HEK293 (cell line): ENCODE measurements around the gene CASD1.

Source experiments
- CTCF ChIA-PET: fragments of 350-600 bp; formaldehyde crosslinking; extraction: SDS; loops from one replicate; lab custom pipeline; 2021; ENCODE audit warnings: antibody characterized with exemption; lab: Yijun Ruan, JAX
- POLR2A ChIA-PET: fragments of 300-600 bp; formaldehyde crosslinking; extraction: SDS; loops from one replicate; lab custom pipeline; 2020; ENCODE audit warnings: antibody characterized with exemption, inconsistent platforms; lab: Yijun Ruan, JAX
- H3K27ac ChIP-seq: fragments of 200-500 bp; sonication (Bioruptor generic); 2 replicates; pipeline ENCODE4 v1.5.1; 2014; ENCODE audit warnings: low read depth, low read length, control low read depth, inconsistent platforms; ENCODE audit errors: extremely low read depth
- H3K36me3 ChIP-seq, 2 experiments: fragments of 200-500 bp in 1 of 2; sonication (Bioruptor generic) in 1 of 2; 1 replicate in 1 of 2; 2 replicates in 1 of 2; pipeline ENCODE4 v1.5.1; 2014 to 2017; ENCODE audit warnings: inconsistent platforms in 2 of 2, low read length in 2 of 2; ENCODE audit not compliant: control insufficient read depth in 2 of 2, insufficient read depth in 1 of 2
- H3K4me1 ChIP-seq: fragments of 200-500 bp; sonication (Bioruptor generic); 2 replicates; pipeline ENCODE4 v1.5.1; 2014; ENCODE audit warnings: mild to moderate bottlenecking, low read length, inconsistent platforms; ENCODE audit not compliant: control insufficient read depth, insufficient read depth
- H3K4me3 ChIP-seq: 2 replicates; pipeline ENCODE4 v1.5.1; 2011; ENCODE audit warnings: low read depth, mild to moderate bottlenecking, control low read depth, low read length, moderate library complexity
- H3K9me3 ChIP-seq: fragments of 200-500 bp; sonication (Bioruptor generic); 2 replicates; pipeline ENCODE4 v1.5.1; 2014; ENCODE audit warnings: low read depth, low read length, inconsistent platforms; ENCODE audit not compliant: control insufficient read depth, insufficient read depth
- BCL11B ChIP-seq: fragments of 450-650 bp; formaldehyde crosslinking; IDR thresholded peaks from 2 replicates; pipeline ENCODE4 v1.5.1; 2016; ENCODE audit warnings: low read depth, missing biosample characterization, missing genetic modification characterization
- FEZF1 ChIP-seq: fragments of 450-650 bp; formaldehyde crosslinking; IDR thresholded peaks from 2 replicates; pipeline ENCODE4 v1.5.1; 2016; ENCODE audit warnings: missing biosample characterization, missing genetic modification characterization
- GLIS2 ChIP-seq: fragments of 450-650 bp; formaldehyde crosslinking; IDR thresholded peaks from 2 replicates; pipeline ENCODE4 v1.5.1; 2016; ENCODE audit warnings: missing biosample characterization, missing genetic modification characterization
- HOXD13 ChIP-seq: sonication (generic); formaldehyde crosslinking; IDR thresholded peaks from 2 replicates; pipeline ENCODE4 v1.8.0; 2022; ENCODE audit warnings: missing genetic modification reagents, borderline replicate concordance
- MZF1 ChIP-seq: fragments of 450-650 bp; formaldehyde crosslinking; IDR thresholded peaks from 2 replicates; pipeline ENCODE4 v1.5.1; 2017; ENCODE audit warnings: missing biosample characterization, missing genetic modification characterization, borderline replicate concordance
- ZBTB8A ChIP-seq: fragments of 450-650 bp; formaldehyde crosslinking; IDR thresholded peaks from 2 replicates; pipeline ENCODE4 v1.5.1; 2016; ENCODE audit warnings: missing biosample characterization, missing genetic modification characterization
- ZFP37 ChIP-seq: fragments of 450-650 bp; formaldehyde crosslinking; IDR thresholded peaks from 2 replicates; pipeline ENCODE4 v1.5.1; 2016; ENCODE audit warnings: missing biosample characterization, missing genetic modification characterization
- ZFP69B ChIP-seq: fragments of 450-650 bp; formaldehyde crosslinking; IDR thresholded peaks from 2 replicates; pipeline ENCODE4 v1.5.1; 2016; ENCODE audit warnings: missing biosample characterization, missing genetic modification characterization
- ZNF155 ChIP-seq: fragments of 450-650 bp; formaldehyde crosslinking; IDR thresholded peaks from 2 replicates; pipeline ENCODE4 v1.5.1; 2016; ENCODE audit warnings: missing biosample characterization, missing genetic modification characterization
- ZNF23 ChIP-seq: fragments of 450-650 bp; formaldehyde crosslinking; IDR thresholded peaks from 2 replicates; pipeline ENCODE4 v1.5.1; 2016; ENCODE audit warnings: missing biosample characterization, missing genetic modification characterization, borderline replicate concordance
- ZNF335 ChIP-seq: fragments of 450-650 bp; formaldehyde crosslinking; conservative IDR thresholded peaks from 2 replicates; pipeline ENCODE4 v1.5.1; 2016; ENCODE audit warnings: missing biosample characterization, missing genetic modification characterization
- ZNF423 ChIP-seq: fragments of 450-650 bp; formaldehyde crosslinking; IDR thresholded peaks from 2 replicates; pipeline ENCODE4 v1.5.1; 2016; ENCODE audit warnings: missing biosample characterization, missing genetic modification characterization
- ZNF521 ChIP-seq: fragments of 450-650 bp; formaldehyde crosslinking; IDR thresholded peaks from 2 replicates; pipeline ENCODE4 v1.5.1; 2017; ENCODE audit warnings: missing biosample characterization, mild to moderate bottlenecking, missing genetic modification characterization
- TF ChIP-seq, protein P1 (sequence below): fragments of 450-650 bp; formaldehyde crosslinking; IDR thresholded peaks from 2 replicates; pipeline ENCODE4 v1.5.1; 2016; ENCODE audit warnings: missing biosample characterization, missing genetic modification characterization
- TF ChIP-seq, protein P2 (sequence below): fragments of 450-650 bp; formaldehyde crosslinking; IDR thresholded peaks from 2 replicates; pipeline ENCODE4 v1.5.1; 2017; ENCODE audit warnings: missing biosample characterization, missing genetic modification characterization
- TF ChIP-seq, protein P3 (sequence below): fragments of 450-650 bp; formaldehyde crosslinking; IDR thresholded peaks from 2 replicates; pipeline ENCODE4 v1.5.1; 2016; ENCODE audit warnings: missing biosample characterization, missing genetic modification characterization
- TF ChIP-seq, protein P4 (sequence below): fragments of 450-650 bp; formaldehyde crosslinking; optimal IDR thresholded peaks from 2 replicates; pipeline ENCODE3; 2016; ENCODE audit warnings: missing biosample characterization, mild to moderate bottlenecking, missing genetic modification characterization
- TF ChIP-seq, protein P5 (sequence below): fragments of 450-650 bp; IDR thresholded peaks from 2 replicates; pipeline ENCODE4 v1.5.1; 2018; ENCODE audit warnings: missing biosample characterization, mild to moderate bottlenecking, missing genetic modification characterization
- TF ChIP-seq, protein P6 (sequence below): fragments of 450-650 bp; formaldehyde crosslinking; IDR thresholded peaks from 2 replicates; pipeline ENCODE4 v1.5.1; 2016; ENCODE audit warnings: missing biosample characterization, missing genetic modification characterization
- TF ChIP-seq, protein P7 (sequence below): fragments of 450-650 bp; formaldehyde crosslinking; IDR thresholded peaks from 2 replicates; pipeline ENCODE4 v1.5.1; 2016; ENCODE audit warnings: missing biosample characterization, missing genetic modification characterization, borderline replicate concordance
- TF ChIP-seq, protein P8 (sequence below): fragments of 450-650 bp; formaldehyde crosslinking; IDR thresholded peaks from 2 replicates; pipeline ENCODE4 v1.5.1; 2016; ENCODE audit warnings: missing biosample characterization, missing genetic modification characterization

The CASD1 gene

DNA sequence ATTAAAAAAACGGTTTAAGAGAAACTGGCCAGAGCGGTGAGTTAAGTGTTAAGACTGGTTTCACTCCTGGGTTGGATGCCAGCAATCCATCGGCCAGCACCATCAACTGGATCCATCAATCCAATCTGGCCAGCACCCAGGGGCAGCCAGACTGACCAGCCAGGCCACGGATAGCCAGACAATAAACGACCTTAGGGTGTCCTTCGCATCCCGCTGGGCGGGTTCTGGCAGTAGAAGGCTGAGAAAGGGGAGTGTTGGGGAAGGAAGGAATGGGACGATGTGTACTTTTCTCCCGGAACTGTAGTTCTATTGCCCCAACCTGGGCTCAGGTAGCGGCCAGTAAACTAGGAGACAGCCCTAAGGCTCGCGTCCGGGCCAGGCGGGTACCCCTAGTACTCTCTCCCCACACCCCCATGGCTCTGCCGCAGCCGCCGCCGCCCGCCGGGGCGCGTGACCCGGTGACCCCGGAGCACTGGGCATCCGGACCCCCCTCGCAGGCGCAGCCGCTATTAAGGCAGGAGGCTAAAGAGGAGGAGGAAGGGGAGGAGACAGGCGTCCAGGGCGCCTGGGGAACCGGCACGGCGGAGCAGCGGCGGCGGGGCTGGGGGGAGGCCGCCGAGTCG, at the start of gene CASD1:
TSS of gene CASD1 (plus strand) at position 546 of the 623 bp plus-strand sequence. CDS start 276 bp downstream, outside the sequence.
- ChIA-PET CTCF (interaction anchor here (0.5 kb wide), 1 partner anchor 139 kb away, joined by 3 read pairs; no protein-coding TSS in a partner anchor), POLR2A (no interaction called here)
- Histone ChIP-seq H3K27ac (peak within 1 kb of the TSS; percentile 97), H3K4me1 (peaks cover 20% of the 10 kb centered on the region), H3K4me3 (peak within 1 kb of the TSS; percentile 81), H3K9me3 (no peaks in the 10 kb centered on the region), H3K36me3 (no peaks in the 10 kb centered on the region)
- TF ChIP-seq ZFP37 (tag by site-specific recombination) (no peak), ZNF335 (tag by site-specific recombination) (peak; percentile 22; the same call in 1 of the 2 replicates), MZF1 (tag by site-specific recombination) (0 out of 2 replicates have a peak, but pooled peaks have one; percentile 30), BCL11B (tag by site-specific recombination) (0 out of 2 replicates have a peak, but pooled peaks have one; percentile 32), ZNF23 (tag by site-specific recombination) (no peak), GLIS2 (tag by site-specific recombination) (no peak), HOXD13 (CRISPR knock-in tag) (no peak), ZFP69B (no peak), ZNF423 (tag by site-specific recombination) (no peak), ZBTB8A (tag by site-specific recombination) (peak; percentile 34), ZNF155 (tag by site-specific recombination) (no peak), FEZF1 (no peak), ZNF521 (no peak)
- TF ChIP-seq, protein P1, sequence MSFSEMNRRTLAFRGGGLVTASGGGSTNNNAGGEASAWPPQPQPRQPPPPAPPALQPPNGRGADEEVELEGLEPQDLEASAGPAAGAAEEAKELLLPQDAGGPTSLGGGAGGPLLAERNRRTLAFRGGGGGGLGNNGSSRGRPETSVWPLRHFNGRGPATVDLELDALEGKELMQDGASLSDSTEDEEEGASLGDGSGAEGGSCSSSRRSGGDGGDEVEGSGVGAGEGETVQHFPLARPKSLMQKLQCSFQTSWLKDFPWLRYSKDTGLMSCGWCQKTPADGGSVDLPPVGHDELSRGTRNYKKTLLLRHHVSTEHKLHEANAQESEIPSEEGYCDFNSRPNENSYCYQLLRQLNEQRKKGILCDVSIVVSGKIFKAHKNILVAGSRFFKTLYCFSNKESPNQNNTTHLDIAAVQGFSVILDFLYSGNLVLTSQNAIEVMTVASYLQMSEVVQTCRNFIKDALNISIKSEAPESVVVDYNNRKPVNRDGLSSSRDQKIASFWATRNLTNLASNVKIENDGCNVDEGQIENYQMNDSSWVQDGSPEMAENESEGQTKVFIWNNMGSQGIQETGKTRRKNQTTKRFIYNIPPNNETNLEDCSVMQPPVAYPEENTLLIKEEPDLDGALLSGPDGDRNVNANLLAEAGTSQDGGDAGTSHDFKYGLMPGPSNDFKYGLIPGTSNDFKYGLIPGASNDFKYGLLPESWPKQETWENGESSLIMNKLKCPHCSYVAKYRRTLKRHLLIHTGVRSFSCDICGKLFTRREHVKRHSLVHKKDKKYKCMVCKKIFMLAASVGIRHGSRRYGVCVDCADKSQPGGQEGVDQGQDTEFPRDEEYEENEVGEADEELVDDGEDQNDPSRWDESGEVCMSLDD (tag by site-specific recombination): 0 out of 2 replicates have a peak, but pooled peaks have one; percentile 17
- TF ChIP-seq, protein P2, sequence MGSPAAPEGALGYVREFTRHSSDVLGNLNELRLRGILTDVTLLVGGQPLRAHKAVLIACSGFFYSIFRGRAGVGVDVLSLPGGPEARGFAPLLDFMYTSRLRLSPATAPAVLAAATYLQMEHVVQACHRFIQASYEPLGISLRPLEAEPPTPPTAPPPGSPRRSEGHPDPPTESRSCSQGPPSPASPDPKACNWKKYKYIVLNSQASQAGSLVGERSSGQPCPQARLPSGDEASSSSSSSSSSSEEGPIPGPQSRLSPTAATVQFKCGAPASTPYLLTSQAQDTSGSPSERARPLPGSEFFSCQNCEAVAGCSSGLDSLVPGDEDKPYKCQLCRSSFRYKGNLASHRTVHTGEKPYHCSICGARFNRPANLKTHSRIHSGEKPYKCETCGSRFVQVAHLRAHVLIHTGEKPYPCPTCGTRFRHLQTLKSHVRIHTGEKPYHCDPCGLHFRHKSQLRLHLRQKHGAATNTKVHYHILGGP (tag by site-specific recombination): no peak
- TF ChIP-seq, protein P3, sequence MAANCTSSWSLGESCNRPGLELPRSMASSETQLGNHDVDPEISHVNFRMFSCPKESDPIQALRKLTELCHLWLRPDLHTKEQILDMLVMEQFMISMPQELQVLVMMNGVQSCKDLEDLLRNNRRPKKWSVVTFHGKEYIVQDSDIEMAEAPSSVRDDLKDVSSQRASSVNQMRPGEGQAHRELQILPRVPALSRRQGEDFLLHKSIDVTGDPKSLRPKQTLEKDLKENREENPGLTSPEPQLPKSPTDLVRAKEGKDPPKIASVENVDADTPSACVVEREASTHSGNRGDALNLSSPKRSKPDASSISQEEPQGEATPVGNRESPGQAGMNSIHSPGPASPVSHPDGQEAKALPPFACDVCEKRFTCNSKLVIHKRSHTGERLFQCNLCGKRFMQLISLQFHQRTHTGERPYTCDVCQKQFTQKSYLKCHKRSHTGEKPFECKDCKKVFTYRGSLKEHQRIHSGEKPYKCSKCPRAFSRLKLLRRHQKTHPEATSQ (tag by site-specific recombination): no peak
- TF ChIP-seq, protein P4, sequence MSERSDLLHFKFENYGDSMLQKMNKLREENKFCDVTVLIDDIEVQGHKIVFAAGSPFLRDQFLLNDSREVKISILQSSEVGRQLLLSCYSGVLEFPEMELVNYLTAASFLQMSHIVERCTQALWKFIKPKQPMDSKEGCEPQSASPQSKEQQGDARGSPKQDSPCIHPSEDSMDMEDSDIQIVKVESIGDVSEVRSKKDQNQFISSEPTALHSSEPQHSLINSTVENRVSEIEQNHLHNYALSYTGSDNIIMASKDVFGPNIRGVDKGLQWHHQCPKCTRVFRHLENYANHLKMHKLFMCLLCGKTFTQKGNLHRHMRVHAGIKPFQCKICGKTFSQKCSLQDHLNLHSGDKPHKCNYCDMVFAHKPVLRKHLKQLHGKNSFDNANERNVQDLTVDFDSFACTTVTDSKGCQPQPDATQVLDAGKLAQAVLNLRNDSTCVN: peak; percentile 55
- TF ChIP-seq, protein P5, sequence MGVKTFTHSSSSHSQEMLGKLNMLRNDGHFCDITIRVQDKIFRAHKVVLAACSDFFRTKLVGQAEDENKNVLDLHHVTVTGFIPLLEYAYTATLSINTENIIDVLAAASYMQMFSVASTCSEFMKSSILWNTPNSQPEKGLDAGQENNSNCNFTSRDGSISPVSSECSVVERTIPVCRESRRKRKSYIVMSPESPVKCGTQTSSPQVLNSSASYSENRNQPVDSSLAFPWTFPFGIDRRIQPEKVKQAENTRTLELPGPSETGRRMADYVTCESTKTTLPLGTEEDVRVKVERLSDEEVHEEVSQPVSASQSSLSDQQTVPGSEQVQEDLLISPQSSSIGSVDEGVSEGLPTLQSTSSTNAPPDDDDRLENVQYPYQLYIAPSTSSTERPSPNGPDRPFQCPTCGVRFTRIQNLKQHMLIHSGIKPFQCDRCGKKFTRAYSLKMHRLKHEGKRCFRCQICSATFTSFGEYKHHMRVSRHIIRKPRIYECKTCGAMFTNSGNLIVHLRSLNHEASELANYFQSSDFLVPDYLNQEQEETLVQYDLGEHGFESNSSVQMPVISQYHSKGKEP (tag by site-specific recombination): no peak
- TF ChIP-seq, protein P6, sequence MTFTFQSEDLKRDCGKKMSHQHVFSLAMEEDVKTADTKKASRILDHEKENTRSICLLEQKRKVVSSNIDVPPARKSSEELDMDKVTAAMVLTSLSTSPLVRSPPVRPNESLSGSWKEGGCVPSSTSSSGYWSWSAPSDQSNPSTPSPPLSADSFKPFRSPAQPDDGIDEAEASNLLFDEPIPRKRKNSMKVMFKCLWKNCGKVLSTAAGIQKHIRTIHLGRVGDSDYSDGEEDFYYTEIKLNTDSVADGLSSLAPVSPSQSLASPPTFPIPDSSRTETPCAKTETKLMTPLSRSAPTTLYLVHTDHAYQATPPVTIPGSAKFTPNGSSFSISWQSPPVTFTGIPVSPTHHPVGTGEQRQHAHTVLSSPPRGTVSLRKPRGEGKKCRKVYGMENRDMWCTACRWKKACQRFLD (tag by site-specific recombination): no peak
- TF ChIP-seq, protein P7, sequence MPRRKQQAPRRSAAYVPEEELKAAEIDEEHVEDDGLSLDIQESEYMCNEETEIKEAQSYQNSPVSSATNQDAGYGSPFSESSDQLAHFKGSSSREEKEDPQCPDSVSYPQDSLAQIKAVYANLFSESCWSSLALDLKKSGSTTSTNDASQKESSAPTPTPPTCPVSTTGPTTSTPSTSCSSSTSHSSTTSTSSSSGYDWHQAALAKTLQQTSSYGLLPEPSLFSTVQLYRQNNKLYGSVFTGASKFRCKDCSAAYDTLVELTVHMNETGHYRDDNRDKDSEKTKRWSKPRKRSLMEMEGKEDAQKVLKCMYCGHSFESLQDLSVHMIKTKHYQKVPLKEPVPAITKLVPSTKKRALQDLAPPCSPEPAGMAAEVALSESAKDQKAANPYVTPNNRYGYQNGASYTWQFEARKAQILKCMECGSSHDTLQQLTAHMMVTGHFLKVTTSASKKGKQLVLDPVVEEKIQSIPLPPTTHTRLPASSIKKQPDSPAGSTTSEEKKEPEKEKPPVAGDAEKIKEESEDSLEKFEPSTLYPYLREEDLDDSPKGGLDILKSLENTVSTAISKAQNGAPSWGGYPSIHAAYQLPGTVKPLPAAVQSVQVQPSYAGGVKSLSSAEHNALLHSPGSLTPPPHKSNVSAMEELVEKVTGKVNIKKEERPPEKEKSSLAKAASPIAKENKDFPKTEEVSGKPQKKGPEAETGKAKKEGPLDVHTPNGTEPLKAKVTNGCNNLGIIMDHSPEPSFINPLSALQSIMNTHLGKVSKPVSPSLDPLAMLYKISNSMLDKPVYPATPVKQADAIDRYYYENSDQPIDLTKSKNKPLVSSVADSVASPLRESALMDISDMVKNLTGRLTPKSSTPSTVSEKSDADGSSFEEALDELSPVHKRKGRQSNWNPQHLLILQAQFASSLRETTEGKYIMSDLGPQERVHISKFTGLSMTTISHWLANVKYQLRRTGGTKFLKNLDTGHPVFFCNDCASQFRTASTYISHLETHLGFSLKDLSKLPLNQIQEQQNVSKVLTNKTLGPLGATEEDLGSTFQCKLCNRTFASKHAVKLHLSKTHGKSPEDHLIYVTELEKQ: no peak
- TF ChIP-seq, protein P8, sequence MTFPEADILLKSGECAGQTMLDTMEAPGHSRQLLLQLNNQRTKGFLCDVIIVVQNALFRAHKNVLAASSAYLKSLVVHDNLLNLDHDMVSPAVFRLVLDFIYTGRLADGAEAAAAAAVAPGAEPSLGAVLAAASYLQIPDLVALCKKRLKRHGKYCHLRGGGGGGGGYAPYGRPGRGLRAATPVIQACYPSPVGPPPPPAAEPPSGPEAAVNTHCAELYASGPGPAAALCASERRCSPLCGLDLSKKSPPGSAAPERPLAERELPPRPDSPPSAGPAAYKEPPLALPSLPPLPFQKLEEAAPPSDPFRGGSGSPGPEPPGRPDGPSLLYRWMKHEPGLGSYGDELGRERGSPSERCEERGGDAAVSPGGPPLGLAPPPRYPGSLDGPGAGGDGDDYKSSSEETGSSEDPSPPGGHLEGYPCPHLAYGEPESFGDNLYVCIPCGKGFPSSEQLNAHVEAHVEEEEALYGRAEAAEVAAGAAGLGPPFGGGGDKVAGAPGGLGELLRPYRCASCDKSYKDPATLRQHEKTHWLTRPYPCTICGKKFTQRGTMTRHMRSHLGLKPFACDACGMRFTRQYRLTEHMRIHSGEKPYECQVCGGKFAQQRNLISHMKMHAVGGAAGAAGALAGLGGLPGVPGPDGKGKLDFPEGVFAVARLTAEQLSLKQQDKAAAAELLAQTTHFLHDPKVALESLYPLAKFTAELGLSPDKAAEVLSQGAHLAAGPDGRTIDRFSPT (tag by site-specific recombination): peak; percentile 22; the same call in 1 of the 2 replicates
